Keratinocyte (primary cell): ENCODE measurements around the gene COL21A1.

Experiments used
- CTCF ChIP-seq, 3 experiments: IDR thresholded peaks in 1 of 3; conservative IDR thresholded peaks in 1 of 3; optimal IDR thresholded peaks in 1 of 3; 2 replicates in 2 of 3; 3 replicates in 1 of 3; pipeline versions ENCODE3 to v1.5.1; 2011; ENCODE audit warnings: low read length in 3 of 3, mild to moderate bottlenecking in 3 of 3, moderate library complexity in 2 of 3, control low read depth in 1 of 3, inconsistent platforms in 1 of 3; ENCODE audit not compliant: insufficient read depth in 2 of 3; ENCODE audit errors: extremely low read depth in 1 of 3
- EZH2 ChIP-seq: IDR thresholded peaks from one replicate; pipeline ENCODE4 v1.6.1; 2012; ENCODE audit warnings: inconsistent platforms, mild to moderate bottlenecking, low read length, moderate library complexity

GRCh38 chr6:56235245-56235644 is 12.1 kb downstream of the COL21A1 start:
- TF ChIP-seq CTCF (optimal IDR thresholded peaks at IDR 0.05 in 1 of 3, IDR thresholded peaks at IDR 0.05 in 1 of 3, conservative IDR thresholded peaks at IDR 0.05 in 1 of 3; ENCODE audit: extremely low read depth in 1 of 3, insufficient read depth in 2 of 3, low read length in 3 of 3) (no peak), EZH2 (no peak)
